SK-N-DZ (cell line): ENCODE results near the gene CCL26.
"Not testable (repeated sequence)": the region's sequence is repeated elsewhere in the genome, so short reads cannot be mapped to it uniquely, and the experiment has no call there.

Source experiments
- DNase-seq: peaks from one replicate; pipeline ENCODE4 v3.0.0-alpha.2; 2015; ENCODE audit warnings: low spot score

Gene CCL26

DNA sequence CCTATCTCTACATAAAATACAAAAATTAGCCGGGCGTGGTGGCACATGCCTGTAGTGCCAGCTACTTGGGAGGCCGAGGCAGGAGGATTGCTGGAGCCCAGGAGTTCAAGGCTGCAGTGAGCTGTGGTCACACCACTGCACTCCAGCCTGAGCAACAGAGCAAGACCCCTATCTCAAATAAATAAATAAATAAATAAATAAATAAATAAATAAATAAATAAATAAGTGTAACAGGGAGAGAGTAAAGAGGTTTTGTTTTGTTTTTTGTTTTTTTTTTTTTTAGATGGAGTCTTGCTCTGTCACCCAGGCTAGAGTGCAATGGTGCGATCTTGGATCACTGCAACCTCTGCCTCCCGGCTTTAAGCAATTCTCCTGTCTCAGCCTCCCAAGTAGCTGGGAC, 20.6 kb upstream of the CCL26 start:
- not testable (repeated sequence) for DNase-seq

DNA sequence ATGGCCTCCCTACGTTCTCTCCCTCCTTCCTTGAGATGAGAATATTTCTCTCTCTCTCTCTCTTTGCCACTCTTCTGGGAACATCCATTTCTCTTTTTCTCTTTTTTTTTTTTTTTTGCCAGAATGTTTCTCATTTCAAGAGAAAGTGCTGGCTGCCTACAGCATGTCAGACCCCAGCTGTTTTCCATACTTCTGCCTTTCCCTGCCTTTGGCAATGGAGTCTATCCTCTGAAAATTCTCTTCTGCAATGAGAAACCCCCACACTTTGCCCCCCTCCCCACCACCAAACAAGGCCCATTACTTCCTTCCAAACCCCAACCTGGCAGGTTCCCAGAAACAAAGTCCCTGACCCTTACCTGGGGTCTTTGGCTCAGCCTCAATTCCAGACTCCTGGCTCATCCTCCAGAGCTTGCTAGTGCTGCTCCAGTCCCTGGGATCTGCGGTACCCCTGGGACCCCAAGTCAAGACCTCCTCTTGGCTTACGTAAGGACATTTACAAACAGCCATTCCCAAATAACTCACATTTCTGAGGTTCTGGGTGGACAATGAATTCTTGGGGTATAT, 17.4 kb upstream of the CCL26 start:
- no peak for DNase-seq

DNA sequence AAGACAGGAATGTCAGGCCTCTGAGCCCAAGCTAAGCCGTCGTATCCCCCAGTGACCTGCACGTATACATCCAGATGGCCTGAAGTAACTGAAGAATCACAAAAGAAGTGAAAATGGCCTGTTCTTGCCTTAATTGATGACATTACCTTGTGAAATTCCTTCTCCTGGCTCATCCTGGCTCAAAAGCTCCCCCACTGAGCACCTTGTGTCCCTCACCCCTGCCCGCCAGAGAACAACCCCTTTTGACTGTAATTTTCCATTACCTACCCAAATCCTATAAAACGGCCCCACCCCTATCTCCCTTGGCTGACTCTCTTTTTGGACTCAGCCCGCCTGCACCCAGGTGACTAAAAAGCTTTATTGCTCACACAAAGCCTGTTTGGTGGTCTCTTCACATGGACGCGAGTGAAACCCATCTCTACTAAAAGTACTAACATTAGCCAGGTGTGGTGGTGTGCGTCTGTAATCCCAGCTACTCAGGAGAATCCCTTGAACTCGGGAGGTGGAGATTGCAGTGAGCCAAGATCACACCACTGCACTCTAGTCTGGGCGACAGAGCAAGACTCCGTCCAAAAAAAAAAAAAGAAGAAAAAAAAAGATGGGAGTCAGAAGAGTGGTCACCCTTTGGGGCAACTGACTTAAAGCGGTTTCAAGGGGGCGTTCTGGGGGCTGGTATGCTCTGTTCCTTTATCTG, 16.3 kb upstream of the CCL26 start:
- DNase-seq, result not testable (repeated sequence)

DNA sequence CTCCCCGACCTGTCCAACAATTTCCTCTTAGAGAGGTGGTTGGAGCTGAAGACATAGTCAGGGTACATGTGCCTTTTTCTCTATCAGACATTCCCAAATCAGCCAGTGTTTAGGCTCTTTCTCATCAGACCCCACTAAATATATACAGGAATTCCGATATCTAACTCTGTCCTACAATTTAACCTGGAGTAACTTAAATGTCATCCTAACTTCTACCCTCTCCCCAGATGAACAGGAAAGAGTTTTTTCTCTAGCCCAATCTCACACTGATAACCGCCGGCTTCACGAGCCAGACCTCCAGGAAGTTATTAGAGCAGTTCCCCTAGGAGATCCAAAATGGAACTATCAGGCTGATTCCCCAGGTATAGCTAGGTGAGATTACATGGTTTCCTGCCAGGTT, 11.0 kb upstream of the CCL26 start:
- not testable (repeated sequence) for DNase-seq

DNA sequence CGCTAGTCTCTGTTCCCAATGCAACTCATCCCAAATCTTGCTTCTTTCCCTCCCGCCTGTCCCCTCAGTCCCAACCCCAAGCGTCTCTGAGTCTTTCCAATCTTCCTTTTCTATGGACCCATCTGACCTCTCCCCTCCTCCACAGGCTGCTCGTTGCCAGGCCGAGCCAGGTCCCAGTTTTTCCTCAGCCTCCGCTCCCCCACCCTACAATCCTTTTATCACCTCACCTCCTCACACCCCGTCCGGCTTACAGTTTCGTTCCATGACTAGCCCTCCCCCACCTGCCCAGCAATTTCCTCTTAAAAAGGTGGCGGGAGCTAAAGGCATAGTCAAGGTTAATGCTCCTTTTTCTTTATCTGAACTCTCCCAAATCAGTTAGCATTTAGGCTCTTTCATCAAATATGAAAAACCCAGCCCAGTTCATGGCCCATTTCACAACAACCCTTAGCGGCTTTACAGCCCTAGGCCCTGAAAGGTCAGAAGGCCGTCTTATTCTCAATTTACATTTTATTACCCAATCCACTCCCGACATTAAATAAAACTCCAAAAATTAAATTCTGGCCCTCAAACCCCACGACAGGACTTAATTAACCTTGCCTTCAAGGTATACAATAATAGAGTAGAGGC, 8.7 kb upstream of the CCL26 start:
- not testable (repeated sequence) for DNase-seq

DNA sequence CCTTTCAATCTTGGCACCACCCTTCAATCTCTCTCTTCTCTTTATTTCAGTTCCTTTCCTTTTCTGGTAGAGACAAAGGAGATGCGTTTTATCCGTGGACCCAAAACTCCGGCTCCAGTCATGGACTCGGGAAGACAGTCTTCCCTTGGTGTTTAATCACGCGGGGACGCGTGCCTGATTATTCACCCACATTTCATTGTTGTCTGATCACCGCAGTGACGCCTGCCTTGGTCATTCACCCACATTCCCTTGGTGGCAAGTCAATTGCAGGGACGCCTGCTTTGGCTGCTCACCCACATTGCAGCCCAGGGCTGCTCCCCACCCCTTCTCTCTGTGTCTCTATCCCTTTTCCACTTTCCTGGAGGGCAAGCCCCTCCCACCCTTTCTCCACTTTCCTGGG, 7.5 kb upstream of the CCL26 start:
- DNase-seq, result not testable (repeated sequence)

DNA sequence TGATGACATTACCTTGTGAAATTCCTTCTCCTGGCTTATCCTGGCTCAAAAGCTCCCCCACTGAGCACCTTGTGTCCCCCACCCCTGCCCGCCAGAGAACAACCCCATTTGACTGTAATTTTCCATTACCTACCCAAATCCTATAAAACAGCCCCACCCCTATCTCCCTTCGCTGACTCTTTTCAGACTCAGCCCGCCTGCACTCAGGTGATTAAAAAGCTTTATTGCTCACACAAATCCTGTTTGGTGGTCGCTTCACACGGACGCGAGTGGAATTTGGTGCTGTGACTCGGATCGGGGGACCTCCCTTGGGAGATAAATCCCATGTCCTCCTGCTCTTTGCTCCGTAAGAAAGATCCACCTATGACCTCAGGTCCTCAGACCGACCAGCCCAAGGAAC, 7.0 kb upstream of the CCL26 start:
- DNase-seq, result not testable (repeated sequence)

DNA sequence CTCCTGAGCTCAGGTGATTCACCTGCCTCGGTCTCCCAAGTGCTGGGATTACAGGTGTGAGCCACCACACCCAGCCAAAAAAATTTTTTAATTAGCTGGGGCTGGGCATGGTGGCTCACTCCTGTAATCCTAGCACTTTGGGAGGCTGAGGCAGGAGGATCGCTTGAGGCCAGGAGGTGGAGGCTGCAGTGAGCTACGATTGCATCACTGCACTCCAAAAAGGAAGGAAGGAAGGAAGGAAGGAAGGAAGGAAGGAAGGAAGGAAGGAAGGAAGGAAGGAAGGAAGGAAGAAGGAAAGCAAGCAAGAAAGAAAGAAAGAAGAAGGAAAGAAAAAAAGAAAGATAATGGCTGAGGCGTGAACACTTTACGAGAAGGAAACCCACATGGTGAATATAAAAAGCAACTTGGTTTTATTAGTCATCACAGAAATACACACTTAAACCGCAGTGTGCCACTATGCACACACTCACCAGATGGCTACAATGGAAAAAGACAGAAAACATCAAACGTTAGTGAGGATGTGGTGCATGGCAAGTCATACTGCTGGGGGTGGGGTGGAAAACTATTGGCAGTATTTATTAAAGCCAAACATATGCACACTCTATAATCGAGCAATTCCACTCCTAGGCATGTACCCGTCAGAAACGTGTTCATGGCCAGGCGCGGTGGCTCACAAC, 4.4 kb upstream of the CCL26 start:
- no peak for DNase-seq

DNA sequence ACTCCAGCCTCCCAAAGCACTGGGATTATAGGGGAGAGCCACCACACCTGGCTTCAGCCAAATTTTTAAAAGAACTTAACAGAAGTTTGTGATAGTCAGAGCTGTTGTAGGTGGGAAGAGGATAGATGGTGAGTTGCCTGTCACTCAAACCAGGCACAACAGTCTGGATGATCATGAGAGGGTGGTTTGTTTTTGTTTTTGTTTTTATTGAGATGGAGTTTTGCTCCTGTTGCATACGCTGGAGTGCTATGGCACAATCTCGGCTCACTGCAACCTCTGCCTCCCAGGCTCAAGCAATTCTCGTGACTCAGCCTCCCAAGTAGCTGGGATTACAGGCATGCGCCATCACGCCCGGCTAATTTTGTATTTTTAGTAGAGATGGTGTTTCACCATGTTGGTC, 1.9 kb upstream of the CCL26 start:
- DNase-seq, result not testable (repeated sequence)

DNA sequence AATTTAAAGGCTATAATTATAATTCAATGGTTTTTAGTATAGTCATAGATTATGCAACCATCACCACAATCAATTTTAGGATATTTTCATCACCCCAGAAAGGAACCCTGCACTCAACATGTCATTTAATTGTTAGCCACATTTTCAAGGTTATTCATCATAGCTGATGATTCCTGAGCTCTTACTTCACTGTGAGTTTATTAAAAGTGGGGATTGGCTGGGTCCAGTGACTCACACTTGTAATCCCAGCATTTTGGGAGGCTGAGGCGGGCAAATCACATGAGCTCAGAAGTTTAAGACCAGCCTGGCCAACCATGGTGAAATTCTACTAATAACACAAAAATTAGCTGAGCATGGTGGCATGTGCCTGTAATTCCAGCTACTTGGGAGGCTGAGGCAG, 787 bp downstream of the CCL26 start:
- DNase-seq, result no peak

DNA sequence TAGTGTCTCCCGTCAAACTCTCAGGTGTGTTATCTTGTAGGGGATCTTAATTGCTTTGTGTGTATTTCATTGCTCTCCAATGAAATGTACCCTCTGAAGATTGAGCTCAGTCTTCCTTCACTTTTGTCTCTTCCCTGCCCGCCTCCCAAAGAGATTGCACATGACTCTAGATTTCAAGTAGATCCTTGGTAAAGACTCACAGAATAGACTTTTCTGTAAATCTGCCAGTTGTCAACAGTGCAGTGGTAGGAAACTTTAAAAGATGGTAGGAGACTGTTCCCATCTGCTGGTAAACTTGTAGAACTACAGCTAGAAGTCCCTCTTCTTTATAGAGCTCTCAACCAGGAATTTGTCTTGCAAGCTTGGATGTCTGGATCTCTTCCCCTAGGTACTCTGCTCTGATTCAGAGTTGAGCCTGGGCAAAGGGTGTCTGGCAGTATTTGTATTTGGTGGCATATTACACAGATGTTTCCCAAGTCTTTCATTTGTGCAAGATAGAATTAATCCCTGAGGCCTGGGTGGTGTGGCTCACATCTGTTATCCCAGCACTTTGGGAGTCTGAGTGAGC, 9.6 kb downstream of the CCL26 start:
- DNase-seq, result peak; percentile 68

DNA sequence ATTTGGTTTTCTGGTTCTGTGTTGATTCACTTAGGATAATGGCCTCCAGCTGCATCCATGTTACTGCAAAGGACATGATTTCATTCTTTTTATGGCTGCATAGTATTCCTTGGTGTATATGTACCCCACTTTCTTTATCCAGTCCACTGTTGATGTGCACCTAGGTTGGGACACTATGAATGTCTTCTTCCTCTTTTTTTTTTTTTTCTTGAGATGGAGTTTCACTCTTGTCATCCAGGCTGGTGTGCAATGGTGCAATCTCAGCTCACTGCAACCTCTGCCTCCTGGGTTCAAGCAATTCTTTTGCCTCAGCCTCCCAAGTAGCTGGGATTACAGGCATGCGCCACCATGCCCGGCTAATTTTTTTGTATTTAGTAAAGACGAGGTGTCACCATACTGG, 10.2 kb downstream of the CCL26 start:
- DNase-seq, result not testable (repeated sequence)

DNA sequence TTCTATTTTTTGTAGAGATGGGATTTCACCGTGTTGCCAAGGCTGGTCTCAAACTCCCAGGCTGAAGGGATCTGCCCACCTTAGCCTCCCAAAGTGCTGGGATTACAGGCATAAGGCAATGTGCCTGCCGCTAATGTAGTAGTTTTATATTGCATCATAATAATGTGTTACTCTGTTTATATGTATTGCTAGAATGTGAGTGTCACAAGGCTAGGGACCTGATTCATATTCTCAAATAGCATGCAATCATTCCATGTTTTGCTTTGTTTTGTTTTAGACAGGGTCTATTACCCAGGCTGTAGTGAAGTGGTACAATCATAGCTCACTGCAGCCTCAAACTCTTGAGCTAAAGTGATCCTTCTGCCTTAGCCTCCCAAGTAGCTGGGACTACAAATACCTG, 13.5 kb downstream of the CCL26 start:
- no peak for DNase-seq

DNA sequence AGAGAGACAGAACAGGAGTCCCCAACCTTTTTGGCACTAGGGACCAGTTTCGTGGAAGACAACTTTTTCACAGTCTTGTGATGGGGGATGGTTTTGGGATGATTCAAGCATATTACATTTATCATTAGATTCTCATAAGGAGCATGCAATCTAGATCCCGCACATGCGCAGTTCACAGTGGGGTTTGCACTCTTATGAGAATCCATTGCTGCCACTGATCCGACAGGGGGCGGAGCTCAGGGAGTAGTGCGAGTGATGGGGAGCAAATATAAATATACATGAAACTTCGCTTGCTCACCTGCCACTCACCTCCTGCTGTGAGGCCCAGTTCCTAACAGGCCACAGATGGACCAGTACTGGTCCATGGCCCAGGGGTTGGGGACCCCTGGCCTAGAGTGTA, 14.2 kb downstream of the CCL26 start:
- peak; percentile 34 for DNase-seq

DNA sequence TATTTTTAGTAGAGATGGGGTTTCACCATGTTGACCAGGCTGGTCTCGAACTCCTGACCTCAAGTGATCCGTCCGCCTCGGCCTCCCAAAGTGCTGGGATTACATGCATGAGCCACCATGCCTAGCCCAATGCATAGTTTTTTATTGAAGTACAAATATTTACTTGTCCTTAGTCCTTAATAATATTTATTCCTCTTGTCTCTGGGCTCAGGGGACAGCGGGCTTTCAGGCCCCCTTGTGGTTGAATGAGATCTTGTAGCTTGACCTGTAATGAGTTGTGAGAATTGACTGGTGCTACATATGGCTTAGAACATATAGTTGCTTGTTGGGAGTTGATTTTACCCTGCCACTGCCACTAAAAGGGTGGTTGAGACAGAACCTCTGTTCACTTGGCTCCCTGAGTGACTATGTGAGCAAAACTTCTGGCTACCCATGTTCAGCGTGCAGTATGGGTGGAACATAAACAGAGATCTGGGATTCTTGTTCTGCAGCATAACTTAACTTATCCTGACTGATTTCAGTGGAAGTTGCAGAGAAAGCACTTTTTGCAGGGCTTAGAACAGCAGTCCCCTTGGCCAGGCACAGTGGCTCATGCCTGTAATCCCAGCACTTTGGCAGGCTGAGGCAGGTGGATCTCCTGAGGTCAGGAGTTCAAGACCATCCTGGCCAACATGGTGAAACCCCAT, 14.9 kb downstream of the CCL26 start:
- DNase-seq, result no peak

DNA sequence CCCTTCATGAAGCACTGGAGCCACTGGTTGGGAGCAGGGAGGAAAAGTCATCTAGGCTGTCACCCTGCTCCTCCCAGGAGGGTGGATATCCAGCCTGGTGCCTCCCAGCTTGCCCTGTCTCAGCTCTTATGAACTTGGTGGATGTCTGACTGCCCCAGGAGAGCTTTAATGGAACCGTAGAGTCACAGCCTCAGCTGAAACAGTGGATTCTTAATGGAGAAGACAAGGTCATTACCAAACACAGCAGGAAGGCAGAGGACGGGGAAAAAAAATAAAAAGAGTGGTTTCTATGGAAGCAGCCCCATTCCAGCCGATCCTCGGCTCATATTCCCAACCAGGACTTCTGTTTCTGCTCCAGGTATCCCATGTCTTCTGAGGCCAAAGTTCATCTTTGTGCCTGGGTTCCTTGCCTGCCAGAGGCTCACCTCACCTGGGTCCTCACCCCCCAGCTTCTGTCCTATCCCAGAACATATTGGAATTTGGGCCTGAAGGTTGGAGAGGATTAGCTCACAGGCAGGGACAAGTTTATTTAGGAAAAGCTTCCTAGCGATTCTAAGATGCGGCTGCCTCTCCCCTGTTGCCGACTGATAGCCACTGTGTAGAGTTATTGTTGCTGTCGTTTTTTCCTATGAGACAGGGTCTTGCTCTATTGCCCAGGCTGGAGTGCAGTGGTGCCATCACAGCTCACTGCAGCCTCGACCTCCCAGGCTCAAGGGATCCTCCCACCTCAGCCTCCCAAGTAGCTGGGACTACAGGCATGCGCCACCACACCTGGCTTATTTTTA, 15.6 kb downstream of the CCL26 start:
- no peak for DNase-seq

DNA sequence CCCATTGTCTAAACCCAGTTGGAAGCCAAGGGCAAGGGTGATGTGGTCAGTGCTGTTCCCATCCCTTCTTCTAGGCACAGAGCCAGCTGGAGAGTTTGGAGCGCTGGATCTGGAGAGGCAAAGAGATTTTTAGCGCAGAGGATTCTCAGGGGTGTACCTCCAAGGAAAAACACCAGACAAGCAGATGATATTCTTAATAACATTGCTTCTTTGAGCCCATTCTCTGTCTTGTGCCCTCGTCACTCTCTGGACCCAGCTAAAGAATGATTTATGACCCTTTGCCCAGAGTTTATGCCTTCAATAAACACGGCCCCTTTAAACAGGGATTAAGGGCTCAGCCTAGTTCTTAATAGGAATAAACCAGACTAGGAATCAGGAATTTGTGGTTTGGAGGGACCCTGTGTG, 28.6 kb downstream of the CCL26 start:
- no peak for DNase-seq

DNA sequence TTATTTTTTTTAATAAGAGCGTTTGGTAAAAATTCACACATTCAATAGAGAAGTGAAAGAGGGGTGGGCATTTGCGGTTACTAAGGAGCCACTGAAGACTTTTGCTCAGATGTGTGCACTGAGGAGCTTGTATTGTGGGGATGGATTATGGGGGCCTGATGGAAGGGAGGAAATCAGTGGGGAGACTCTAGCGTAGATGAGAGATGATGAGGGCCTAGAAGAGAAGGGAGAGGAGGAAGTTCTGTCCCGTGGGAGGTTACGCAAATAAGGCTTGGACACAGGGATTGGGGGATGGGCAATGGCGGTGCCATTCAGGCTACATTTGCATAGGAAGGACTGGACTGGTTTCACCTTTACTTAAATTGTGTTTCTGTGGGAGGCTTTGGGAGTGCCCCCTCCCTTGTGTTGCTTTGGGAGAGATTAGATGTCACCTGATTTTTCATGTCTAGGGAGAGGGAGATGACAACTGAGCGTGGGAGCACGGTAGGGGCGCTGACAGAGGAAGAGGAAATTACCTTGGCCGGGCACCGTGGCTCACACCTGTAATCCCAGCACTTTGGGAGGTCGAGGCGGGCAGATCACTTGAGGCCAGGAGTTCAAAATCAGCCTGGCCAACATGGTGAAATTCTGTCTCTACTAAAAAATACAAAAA, 31.0 kb downstream of the CCL26 start:
- DNase-seq, result no peak

DNA sequence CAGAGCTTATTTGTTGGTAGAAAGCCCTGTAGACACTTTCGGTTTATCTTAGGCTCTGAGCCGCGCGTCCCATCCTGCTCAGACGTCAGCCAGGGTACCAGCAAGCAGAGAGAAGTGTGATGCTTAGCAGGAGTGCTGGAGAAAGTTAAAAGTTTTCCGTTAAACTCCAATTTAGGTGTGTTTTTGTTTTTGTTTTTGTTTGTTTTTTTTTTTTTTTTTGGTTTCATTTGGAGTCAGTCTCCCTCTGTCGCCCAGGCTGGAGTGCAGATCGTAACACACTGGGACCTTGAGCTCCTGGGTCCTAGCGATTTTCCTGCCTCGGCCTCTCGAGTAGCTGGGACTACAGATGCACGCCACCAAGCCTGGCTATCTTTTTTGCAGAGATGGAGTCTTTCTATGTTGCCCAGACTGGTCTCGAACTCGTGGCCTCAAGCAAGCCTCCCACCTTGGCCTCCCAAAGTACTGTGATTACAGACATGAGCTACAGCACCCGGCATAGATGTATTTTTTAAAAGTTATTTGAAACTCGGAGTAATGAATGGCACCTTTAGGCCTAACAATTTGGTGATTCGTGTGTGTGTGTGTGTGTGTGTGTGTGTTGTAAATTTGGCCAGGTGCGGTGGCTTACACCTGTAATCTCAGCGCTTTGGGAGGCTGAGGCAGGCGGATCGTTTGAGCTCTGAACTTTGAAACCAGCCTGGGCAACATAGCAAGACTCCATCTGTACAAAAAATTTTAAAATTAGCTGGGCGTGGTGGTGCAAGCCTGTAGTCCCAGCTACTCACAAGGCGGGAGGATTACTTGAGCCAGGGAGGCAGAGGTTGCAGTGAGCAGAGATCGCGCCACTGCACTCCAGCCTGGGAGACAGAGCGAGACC, 32.0 kb downstream of the CCL26 start:
- DNase-seq, result no peak
